Erythroblast (primary cell): ENCODE data around the gene ADAMTS2.
A peak's percentile ranks its signal among the peaks of the same experiment; 100 is the strongest.

Experiments used
- DNase-seq, 2 experiments: peaks; one replicate each; lab custom pipeline; 2025; lab: John Stamatoyannopoulos, UW
- GATA1 ChIP-seq: IDR thresholded peaks from 2 replicates; pipeline ENCODE4 v1.6.1; 2011; ENCODE audit warnings: low read depth, mild to moderate bottlenecking, control low read depth, low read length, moderate library complexity
- POLR2A ChIP-seq: IDR thresholded peaks from 2 replicates; pipeline ENCODE4 v1.6.1; 2011; ENCODE audit warnings: mild to moderate bottlenecking, low read length

Gene ADAMTS2

DNA sequence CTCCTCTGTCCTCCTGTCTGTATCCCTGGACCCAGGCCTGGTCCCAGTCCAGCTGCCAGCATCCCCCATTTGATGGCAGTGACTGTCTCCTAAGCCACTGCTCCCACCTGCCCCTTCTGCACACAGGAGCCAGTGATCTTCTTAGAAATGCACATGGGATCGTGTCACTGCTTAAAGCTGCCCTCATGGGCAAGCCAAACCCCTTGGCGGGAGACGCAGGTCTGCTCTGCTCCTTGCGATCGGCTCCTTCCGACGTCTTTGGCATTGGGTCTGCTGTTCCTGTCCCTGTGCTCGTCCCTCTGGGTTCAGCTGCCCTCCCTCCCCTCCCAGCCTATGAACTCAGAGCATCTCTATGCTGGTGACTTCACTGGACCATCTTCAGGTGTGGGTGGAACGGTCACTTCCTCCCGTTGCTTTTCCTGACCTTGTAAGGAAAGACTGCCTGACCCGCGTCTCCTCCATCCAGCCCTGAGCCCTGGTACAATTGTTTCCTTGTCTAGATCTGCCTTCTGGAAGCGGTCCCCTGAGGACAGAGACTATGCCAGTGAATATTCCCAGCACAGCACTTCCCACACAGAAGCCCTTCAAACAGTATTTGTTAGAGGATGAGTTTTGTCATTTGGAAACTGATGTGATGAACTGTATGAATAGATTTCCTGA, 168.6 kb downstream of the ADAMTS2 start:
- no peak for DNase-seq

DNA sequence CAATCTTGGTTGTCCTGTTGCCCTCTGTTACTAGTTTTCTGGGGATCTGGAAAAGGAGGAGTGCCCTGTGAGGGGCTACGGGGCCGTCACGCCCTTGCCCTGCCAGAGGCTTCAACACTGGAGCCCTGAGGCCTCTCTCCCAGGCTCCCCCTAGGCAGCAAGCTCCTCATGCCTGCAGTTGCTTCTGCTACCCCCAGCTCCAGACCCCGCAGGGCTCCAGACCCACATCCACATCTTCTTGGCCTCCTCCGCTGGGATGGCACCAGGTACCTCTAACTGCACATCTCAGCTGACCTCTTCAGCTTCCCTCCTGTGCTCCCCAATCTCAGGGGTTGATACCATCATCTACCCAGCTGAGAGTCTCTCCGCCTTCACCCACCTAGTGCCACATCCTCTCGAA, 169.1 kb downstream of the ADAMTS2 start:
- DNase-seq, result no peak
- no peak for TF ChIP-seq POLR2A
- TF ChIP-seq GATA1, result no peak

More for the DNA sequence above, 168.6 kb downstream of the ADAMTS2 start:
- TF ChIP-seq POLR2A (no peak), GATA1 (no peak)

GRCh38 chr5:179171816-179172745, 173.2 kb downstream of the ADAMTS2 start:
- TF ChIP-seq GATA1 (no peak), POLR2A (no peak)
- DNase-seq, result no peak

DNA sequence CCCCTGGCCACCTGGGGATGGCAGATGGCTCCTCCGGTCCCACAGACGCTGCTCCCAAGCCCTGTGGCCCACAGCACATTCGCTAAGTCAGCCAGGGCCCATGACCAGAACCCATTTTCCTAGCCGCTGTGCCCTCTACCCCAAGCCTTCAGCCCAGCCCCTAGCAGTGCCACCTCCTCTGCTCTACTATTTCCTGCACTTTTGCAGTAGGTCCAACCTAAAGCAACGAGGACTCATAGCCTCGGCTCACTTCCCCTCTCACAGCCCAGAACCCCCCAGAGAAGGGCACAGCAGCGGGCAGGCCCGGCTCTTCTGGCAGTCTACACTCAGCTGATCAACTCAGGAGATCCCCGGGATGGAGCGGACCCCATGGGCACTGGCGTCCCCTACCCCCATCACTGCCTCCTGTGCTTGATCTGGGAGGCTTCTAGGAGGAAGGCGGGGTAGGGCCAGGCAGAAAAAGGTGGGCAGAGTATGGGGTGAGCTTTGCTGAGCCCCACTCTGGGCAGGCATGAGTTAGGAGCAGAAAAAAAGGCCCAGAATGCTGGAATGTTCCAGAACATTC, 173.9 kb downstream of the ADAMTS2 start:
- DNase-seq, result no peak
- TF ChIP-seq GATA1, result no peak
- TF ChIP-seq POLR2A, result no peak

- DNase-seq, result no peak
- TF ChIP-seq POLR2A (no peak), GATA1 (no peak)
Observed at GRCh38 chr5:179170606-179171005, 174.7 kb downstream of the ADAMTS2 start.

DNA sequence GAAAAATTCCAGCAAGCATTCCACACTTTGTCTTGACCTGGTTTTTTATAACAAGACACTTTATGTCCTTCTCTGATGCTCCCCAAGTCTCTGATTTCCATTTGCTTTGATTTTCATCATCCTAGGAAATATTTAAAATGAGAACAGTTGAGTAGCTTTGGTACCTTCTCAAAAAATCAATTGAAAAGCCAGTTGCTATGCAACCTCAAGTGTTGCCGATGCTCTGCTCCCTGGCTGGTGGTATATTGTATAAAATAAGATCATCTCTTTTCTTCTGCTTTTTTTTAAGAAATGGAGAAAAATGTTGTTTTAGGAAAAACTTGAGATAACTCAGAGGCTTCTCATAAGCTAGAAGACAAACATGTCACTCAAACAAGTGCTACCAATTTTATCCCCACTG, 175.4 kb downstream of the ADAMTS2 start:
- TF ChIP-seq GATA1, result no peak
- DNase-seq, result no peak

DNA sequence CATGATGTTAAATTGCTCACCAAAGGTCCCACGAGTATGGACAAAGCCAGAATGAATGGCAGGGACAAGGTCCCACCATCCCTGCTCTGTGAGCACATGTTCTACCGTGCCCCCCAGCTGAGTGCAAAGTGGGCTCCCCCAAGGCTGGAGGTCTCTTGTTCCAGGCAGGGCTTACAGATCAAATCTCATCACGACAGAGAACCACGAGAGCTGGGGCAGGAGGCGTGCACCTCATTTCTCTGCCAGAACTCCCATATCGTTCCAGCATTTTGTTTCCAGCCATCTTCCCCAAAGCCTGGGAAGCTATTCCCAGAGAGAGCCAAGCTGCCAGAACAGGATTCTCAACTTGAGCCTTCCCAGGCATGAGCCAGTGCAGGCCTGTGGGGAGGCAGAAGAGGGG, 176.6 kb downstream of the ADAMTS2 start:
- TF ChIP-seq GATA1, result no peak
- TF ChIP-seq POLR2A, result no peak
- no peak for DNase-seq

DNA sequence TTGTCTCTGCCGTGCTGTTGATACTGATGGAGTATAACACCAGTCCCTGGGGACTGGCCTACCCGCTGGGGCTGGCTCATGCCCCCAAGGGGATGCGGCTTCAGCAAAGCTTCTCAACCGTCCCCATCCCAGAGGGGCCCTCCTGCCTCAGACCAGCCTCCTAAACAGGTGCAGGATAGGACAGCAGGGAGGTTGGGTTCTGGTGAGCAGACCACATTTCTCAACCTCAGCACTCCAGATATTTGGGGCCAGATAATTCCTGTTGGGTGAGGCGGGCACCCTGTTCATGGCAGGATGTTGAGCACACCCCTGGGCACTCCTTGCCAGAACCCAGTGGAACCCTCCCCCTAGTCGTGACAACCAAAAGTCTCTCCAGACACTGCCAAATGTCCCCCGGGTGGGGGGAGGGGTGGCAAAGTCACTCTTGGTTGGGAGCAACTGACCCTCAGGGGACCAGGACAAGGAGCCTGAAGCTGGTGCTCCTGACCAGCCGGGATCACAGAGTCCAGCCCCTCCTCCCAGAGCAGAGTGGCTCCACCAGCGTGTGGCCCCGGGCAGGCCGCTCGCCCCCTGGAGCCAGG, 177.3 kb downstream of the ADAMTS2 start:
- TF ChIP-seq POLR2A (no peak), GATA1 (no peak)
- no peak for DNase-seq

- no peak for TF ChIP-seq POLR2A
- TF ChIP-seq GATA1, result no peak
- peak; percentile 47 to 71 for DNase-seq
Observed at GRCh38 chr5:179166886-179167841, 178.1 kb downstream of the ADAMTS2 start.

- TF ChIP-seq GATA1, result no peak
- no peak for TF ChIP-seq POLR2A
- DNase-seq, result no peak
Observed at GRCh38 chr5:179166171-179166885, 178.9 kb downstream of the ADAMTS2 start.

- no peak for DNase-seq
- TF ChIP-seq GATA1 (no peak), POLR2A (no peak)
Observed at GRCh38 chr5:179165421-179166170, 179.7 kb downstream of the ADAMTS2 start.
